KOPT-K1 (cell line): ENCODE results near the gene POLR1A.

Experiments
- H3K27ac ChIP-seq: fragments of 200-600 bp; sonication (generic); 2 replicates; pipeline ENCODE4 v1.5.1; 2016; ENCODE audit warnings: antibody characterized with exemption, mild to moderate bottlenecking, low read depth, low read length; ENCODE audit not compliant: poor library complexity, severe bottlenecking
- H3K36me3 ChIP-seq: fragments of 200-600 bp; sonication (generic); 2 replicates; pipeline ENCODE4 v1.5.1; 2017; ENCODE audit warnings: antibody characterized with exemption, mild to moderate bottlenecking, low read length, moderate library complexity; ENCODE audit not compliant: insufficient read depth
- H3K9me3 ChIP-seq: fragments of 200-600 bp; sonication (generic); 2 replicates; pipeline ENCODE4 v1.5.1; 2017; ENCODE audit warnings: antibody characterized with exemption, low read length, mild to moderate bottlenecking; ENCODE audit not compliant: insufficient read depth, poor library complexity, severe bottlenecking

The POLR1A gene

DNA sequence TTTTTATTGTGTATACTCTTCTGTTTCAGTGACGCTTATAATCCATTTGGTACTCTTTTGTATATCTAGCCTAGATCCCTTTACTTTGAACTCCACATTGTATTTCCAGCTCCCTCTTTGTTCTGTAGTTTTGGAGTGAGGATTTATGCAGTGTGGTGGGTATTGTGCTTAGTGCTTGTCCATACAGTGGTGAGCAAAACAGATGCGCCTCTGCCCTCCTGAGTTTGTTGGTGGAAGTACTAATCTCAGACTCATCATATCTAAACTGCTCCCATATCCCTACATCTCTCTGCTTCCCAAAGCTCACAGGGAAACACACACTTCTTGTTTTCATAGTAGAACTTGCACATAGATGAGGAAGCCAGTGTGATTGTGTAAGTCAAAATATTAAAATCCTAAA is 12.4 kb upstream of the POLR1A start:
- H3K36me3 ChIP-seq, result peaks cover 100% of the 10 kb centered on the region
- no peak overlapping the region for H3K27ac ChIP-seq
- H3K9me3 ChIP-seq, result no peaks in the 10 kb centered on the region

DNA sequence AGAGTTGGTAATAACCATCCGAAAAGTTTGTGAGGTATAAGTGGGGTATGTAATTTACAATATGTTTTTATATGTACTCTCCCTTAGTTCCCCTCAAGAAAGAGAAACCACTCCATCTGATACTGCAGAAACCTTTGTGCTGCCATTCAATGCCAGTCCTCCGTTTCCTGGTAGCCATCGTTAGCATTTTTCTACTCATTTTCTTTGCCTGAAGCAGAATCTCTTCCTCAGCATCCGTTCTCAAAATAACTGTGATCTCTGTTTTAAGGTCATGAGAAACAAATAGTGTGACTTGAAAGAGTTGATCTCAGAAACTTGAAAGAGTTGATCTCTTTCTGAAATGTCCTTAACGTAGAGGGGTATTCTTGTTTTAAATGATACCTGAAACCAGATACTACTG is 1.3 kb upstream of the POLR1A start:
- peak overlapping the region; percentile 86 for H3K27ac ChIP-seq
- H3K36me3 ChIP-seq, result peaks cover 63% of the 10 kb centered on the region
- no peaks in the 10 kb centered on the region for H3K9me3 ChIP-seq

DNA sequence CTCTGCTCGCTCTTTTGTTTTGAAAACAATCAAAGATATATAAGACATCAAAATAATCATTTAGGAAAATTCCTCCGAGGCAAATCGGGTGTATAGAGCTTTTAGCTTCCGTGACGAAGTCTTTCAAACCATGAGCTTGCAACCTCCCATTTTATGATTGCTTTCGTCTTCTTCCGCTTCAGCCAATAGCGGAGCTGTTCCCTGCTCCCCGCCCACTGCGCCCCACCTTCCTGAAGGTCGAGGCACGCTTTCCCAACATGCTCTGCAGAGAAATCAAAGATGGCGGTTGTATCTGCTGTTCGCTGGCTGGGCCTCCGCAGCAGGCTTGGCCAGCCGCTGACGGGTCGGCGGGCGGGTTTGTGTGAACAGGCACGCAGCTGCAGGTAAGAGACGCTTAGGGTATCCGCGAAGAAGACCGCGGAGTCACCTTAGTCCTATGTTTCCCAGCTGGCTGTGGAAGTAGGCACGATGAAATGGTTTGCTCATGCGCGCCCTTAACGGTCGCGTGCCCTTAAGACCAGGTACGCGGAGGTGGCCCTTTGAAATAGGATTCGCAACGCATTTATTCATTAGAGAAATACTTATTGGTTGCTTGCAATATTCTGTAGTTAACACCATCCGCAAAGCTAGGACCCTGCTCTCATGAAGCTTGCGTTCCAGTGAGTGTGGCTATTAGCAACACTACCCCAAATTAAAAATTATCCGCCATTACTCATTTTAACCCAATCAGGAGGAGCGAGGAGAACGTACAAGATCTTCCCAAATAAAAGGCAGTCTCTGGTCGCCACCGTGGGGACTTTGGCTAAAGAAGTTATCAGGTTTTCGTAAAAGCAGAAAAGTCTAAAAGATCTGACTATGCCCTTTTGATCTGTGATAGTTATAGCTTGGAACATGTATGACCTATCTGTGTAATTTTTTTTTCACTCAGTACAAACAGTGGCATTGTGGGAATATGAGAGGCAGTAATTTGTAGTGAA is 571 bp upstream of the POLR1A start, which contains the start of gene PTCD3:
Gene PTCD3 (plus strand): TSS at position 267 of the 977 bp plus-strand sequence. CDS start 13 bp downstream, at position 280.
- H3K36me3 ChIP-seq, result peaks cover 63% of the 10 kb centered on the region
- peak within 1 kb of the TSS; percentile 86 for H3K27ac ChIP-seq
- no peaks in the 10 kb centered on the region for H3K9me3 ChIP-seq

DNA sequence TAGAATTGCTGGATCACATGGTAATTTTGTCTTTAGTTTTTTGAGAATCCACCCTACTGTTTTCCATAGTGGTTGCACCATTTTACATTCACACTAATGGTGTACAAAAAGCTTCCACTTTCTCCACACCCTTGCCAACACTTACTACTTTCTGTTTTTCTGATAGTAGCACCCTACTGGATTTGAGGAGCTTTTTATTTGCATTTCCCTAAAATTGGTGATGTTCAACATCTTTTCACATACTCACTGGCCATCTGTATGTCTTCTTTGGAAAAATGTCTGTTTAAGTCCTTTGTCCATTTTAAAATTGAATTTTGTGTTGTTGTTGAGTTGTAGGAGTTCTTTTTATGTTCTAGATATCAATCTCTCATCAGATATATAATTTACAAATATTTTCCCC is 3.5 kb downstream of the POLR1A start:
- Histone ChIP-seq H3K36me3 (peaks cover 67% of the 10 kb centered on the region), H3K27ac (no peak overlapping the region), H3K9me3 (no peaks in the 10 kb centered on the region)

DNA sequence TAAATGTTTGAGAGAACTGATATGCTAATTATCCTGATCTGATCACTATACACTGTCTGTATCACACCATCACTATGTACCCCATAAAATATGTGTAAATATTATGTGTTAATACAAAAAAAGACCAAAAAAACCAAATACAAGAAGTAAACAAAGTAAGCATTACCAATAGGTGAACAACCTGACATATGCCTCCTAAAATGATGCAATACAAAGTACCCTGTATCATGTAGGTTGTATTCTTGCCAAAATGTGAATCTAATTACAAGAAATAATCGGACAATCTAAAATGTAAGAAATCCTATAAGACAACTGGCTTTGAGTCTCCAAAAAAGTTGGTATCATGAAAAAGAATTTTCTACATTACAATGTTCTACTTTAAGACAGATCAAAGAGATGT is 7.8 kb downstream of the POLR1A start:
- H3K27ac ChIP-seq, result no peak overlapping the region
- H3K9me3 ChIP-seq, result no peaks in the 10 kb centered on the region
- H3K36me3 ChIP-seq, result peaks cover 100% of the 10 kb centered on the region

DNA sequence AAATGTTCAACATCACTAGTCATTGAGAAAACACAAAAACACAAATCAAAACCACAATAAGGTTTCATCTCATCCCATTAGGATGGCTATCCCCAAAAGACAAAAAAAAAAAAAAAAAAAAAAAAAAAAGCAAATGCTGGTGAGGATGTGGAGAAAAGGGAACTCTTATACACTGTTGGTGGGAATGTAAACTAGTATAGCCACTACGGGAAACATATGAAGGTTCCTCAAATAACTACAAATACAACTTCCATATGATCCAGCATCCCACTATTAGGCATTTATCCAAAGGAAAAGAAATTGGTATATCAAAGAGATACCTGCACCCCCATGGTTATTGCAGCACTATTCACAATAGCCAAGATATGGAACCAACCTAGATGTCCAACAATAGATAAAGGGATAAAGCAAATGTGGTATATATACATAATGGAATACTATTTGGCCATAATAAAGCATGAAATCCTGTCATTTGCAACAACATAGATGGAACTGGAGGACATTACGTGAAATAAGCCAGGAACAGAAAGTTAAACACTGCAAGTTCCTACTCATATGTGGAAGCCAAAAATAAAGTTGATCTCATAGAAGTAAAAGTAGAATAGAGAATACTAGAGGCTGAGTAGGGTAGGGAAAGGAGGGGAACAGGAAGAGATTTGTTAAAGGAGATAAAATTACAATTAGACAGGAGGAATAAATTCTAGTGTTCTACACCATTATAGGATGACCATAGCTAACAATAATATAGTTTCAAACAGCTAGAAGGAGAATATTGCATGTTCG is 8.4 kb downstream of the POLR1A start:
- Histone ChIP-seq H3K36me3 (peaks cover 100% of the 10 kb centered on the region), H3K27ac (no peak overlapping the region), H3K9me3 (no peaks in the 10 kb centered on the region)

DNA sequence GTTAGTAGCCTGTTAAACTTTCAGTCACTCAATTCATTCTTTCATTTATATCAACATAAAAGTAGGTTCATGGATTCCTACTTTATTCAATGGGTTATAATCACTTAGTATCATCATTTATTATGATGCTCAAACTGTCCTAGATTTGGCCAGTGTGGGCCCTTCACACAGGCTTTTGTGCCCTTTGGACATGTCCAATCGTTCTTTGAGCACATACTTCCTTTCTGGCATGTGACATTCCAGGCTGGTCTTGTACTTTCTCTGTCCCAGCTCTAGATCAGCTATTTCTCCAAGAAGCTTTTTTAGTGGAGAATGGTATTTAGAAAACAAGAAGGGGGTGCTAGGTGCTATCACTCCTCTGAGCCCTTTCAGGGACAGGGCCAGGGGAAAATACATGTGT is 11.5 kb downstream of the POLR1A start:
- Histone ChIP-seq H3K27ac (no peak overlapping the region), H3K9me3 (no peaks in the 10 kb centered on the region), H3K36me3 (peaks cover 97% of the 10 kb centered on the region)

DNA sequence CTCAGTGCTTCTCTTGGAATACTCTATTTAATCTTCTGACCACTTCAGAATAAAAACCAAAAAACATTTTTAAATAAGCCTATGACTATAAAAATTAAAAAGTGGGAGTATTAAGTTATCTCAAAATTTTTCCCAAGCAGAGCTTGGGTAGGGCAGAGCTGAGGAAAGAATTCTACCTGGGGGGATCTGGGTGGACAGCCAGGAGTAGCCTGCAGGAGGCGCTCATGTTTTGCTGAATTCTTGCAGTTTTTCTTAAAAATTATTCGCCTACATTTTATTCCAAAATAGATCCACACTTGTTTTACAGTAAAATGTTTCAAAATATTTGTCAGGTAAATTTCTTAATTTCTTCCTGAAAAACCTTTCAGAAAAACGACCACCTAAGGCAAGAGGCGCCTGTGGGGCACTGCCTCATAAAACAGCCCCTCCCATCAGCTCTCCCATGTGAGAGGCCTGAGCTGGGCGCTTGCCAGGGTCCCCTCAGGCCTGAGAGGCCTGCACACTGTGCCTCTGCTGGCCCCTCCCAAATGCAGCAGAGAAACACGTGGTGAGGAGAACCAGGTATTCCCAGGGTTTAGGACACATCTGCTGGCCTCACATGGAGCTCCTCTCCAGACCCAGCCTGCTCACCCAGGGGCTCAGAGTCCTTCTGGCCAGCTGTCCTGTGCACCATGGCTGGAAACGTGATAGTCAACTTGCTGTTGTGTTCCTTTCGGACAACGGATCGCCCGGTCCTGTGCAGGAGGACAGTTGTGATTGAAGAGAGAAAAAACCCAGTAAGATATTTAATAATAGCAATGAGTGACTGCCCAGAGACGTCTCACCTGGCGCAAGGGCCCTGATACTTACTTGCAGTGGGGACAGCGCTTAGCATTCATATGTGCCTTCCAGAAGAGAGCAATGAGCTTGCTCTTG is 17.5 kb downstream of the POLR1A start:
- Histone ChIP-seq H3K27ac (no peak overlapping the region), H3K9me3 (no peaks in the 10 kb centered on the region), H3K36me3 (peaks cover 96% of the 10 kb centered on the region)

DNA sequence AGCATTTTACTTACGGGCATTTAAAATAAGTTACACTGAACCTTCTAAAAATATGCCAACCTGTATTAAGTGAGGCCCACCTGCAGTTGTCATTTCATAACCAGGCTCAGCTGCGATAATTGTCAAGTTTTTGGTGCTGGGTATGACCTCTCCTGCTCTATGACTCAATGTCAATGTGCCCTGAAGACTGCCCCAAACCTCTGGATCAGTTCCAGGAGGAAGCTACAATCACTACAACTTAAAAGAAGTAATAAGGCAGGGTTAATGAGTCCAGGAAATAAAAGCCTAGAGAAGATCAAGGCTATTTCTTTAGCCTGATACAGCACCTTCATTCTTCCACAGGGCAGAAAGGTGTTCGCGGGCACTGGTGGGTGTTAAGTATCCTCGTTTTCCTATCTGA is 22.9 kb downstream of the POLR1A start:
- Histone ChIP-seq H3K9me3 (no peaks in the 10 kb centered on the region), H3K36me3 (peaks cover 99% of the 10 kb centered on the region), H3K27ac (no peak overlapping the region)

DNA sequence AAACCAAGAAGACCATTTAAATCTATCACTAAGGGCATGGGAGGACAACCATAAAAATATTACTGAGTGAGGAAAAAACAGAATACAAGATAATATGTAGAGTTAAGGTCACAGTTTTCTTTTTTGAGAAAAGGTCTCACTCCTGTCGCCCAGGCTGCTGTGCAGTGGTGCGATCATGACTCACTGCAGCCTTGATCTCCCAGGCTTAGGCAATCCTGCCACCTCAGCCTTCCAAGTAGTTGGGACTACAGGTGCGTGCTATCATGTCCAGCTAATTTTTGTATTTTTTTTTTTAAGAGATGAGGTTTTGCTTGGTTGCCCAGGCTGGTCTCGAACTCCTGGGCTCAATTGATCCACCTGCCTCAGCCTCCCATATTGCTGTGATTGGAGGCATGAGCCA is 24.0 kb downstream of the POLR1A start:
- H3K36me3 ChIP-seq, result peaks cover 99% of the 10 kb centered on the region
- H3K27ac ChIP-seq, result no peak overlapping the region
- no peaks in the 10 kb centered on the region for H3K9me3 ChIP-seq

DNA sequence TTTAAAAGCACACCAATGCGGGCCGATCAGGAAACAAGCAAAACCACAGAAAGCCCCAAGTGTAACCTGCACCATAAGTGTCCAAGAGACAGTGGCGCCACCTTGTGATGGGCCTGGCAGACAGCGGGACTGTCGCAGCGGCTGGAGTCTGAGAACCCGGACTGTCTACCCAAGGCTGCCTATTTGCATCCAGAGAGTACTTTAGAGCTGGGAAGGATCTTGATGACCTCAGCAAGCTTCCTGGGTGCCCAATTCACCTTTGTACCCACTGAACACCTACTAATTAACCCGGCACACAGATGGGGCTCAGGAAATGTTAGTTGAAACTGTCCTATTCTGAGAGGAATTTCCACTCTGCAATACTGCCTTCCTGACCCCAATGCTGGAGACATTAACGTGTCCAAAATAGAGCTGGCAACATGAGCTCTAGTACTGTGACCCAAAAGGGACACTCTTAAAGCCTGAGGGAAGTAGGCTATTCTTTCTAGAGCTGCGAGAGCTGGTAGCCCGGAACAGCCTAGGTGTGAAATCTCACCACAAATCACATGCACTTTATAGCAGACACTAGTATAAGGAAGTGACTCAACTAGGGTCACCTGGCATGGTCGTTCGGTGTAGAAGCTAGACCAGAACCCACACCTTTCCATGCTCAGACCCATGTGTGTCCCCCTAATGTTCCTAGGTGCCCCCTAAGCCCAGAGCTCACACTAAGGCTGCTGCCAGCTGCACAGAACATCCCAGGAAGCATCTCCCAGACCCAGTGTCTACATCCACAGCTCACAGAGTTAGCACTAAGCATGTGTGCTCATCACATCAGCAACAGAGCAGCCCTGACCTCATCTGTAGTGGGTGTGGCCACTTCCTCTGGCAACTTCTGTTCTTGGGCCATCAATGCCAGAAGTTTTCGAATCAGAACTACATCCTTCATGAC is 25.4 kb downstream of the POLR1A start:
- Histone ChIP-seq H3K36me3 (peaks cover 97% of the 10 kb centered on the region), H3K9me3 (no peaks in the 10 kb centered on the region), H3K27ac (peak overlapping the region; percentile 58)

DNA sequence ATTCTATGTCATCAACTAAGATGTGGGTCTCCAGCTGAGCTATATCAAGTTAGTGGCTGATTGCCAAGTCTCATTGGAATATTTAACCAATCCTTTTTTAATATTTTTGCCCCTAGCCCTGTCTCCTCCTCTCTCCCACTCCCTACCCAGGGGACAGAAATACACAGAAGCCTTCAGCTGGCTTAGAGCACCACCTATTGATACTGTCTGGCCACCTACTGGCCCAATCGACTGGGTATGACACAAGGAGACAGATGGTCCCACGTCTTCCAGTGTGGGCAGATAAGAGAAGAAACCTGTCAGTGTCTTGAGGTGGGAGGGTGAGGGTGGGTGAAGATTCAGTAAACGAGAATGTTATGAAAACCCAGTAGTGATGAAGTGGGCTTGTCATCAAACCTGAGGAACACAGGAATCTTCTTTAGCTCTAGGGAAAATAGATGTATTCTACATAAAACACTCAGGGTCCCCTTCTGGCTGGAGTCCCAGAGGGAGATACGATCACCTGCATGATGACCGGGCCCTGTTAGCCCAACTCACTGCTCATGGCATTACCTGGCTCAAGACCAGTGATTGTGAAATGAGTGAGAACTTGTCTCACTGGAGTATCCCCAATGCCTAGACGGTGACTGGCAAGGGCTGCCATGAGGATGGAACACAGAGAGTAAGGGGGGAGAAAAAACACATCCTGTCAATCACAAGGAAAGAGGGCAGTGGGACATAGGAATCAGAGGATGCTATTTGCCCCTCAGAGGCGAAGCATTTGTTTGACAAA is 26.7 kb downstream of the POLR1A start:
- Histone ChIP-seq H3K27ac (peak overlapping the region; percentile 58), H3K9me3 (no peaks in the 10 kb centered on the region), H3K36me3 (peaks cover 97% of the 10 kb centered on the region)

DNA sequence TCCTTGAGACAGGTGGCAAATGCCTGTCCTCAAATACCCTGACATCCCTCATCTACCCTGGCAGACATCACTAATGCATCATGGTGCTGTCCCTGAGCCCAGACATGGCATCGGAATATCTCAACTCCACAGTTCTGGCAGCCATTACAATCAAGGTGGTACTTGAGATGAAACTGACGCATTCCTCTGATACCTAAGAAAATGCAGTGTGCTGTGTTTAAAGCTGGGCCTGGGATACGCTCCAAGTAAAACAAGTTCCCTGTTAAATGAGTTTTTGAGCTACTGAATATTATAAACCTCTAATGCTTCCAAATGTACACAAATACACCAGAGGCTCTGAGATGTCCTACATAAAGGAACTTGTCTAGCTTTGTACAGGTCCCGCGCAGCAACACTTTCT is 29.8 kb downstream of the POLR1A start:
- no peak overlapping the region for H3K27ac ChIP-seq
- H3K36me3 ChIP-seq, result peaks cover 97% of the 10 kb centered on the region
- no peaks in the 10 kb centered on the region for H3K9me3 ChIP-seq
